HG03521 (cell line): Measurements from ENCODE around the gene CDH18.

Source experiments
- ATAC-seq: cut with Tn5 transposase; IDR thresholded peaks from one replicate; pipeline ENCODE4 v1.9.1; 2021; ENCODE audit warnings: mild to moderate bottlenecking, moderate library complexity; ENCODE audit not compliant: unreplicated experiment

Gene CDH18

GRCh38 chr5:19930451-19930850, 57.5 kb downstream of the CDH18 start:
- ATAC-seq, result no peak

- no peak for ATAC-seq
These were observed 59.2 kb downstream of the CDH18 start for GRCh38 chr5:19928562-19929421.

DNA sequence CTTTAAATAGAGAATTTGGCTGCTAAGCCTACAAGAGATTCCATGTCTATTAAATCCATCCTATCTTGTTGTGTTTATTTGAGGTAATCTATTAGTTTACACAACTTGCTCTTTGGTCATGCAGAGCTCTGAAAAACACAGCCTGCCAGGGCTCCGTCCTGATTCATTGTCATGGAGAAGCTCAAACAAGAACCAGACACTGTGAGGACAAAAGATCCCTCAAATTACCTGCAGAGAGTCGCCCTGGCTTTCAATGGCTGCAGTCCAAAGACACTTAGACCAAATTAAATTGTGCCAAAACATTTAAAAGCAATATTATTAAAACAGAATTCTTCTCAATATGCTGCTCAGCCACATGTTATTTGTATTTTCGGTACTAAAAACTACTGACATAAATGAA, 60.1 kb downstream of the CDH18 start:
- ATAC-seq, result no peak

DNA sequence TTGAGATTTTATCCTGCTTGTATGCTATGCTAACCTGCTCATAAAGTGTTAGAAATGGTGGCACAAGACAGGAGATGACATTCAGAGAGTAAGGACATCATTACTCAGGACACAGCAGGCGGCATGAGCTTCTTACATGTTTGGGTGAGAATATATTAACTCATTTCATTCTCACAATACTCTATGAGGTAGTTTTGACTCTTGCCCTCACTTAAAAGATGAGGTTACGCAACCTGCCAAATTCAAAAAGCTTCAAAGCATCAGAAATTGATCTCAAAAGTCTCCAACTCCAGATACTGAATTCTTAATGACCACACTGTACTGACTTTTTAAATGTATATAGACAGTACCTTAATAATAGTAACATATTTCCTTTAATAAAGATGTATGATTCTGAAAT, 60.8 kb downstream of the CDH18 start:
- no peak for ATAC-seq

DNA sequence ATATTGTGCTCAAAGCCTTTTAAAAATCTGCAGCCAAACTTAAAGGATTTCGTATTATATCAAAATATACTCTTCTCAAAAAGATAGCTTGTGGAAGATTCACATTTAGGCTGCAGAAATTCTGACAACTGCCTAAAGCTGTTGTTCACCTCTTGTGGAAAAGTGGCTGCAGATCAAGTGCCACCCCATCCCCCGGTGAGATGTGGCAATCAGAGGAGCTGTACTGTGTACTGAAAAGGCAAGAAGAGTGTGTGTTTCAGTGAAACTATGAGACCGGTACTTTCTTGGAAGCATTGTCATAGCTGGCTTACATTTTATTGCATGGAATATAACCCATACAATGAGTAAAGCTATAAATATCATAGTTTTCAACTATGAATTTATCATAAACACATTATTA, 64.3 kb downstream of the CDH18 start:
- no peak for ATAC-seq

GRCh38 chr5:19920761-19921160, 67.2 kb downstream of the CDH18 start:
- ATAC-seq, result no peak

DNA sequence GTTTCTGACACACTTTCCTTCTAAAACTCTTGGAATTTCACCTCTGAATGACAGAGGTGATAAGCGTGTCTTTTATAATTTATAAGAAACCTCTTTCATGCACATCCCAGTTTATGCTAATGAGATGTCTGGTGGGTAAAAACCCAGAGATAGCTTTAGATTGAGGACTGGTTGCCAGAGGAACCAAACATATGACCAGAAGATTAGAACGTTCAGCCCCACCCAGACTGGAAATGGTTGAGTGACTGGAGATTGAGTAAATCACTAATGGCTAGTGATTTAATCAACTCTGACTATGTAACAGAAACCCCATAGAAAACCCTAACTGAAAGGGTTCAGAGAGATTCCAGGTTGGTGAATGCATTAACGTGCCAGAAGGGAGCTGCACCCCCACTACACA, 69.2 kb downstream of the CDH18 start:
- ATAC-seq, result no peak

- no peak for ATAC-seq
These were observed 70.3 kb downstream of the CDH18 start for GRCh38 chr5:19917588-19918122.

DNA sequence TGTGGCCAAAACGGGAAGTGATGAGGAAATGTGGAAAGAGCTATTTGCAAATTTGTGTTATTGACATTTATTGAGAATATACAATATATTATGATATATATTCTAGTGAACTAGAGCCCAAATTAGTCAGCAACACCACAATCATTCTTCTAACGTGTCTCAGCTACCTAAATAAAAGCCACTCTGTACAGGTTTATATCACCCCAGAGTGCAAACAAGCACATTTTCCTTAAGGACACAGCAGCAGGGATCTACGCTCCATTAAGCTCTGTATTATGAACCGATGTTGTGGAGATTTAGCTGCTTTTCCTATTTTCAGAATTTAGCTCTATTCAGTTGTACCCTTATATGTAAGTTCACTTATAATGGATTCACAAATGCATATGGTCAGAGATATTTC, 77.9 kb downstream of the CDH18 start:
- ATAC-seq, result no peak

- ATAC-seq, result no peak
These were observed 83.2 kb downstream of the CDH18 start for GRCh38 chr5:19904766-19905165.

DNA sequence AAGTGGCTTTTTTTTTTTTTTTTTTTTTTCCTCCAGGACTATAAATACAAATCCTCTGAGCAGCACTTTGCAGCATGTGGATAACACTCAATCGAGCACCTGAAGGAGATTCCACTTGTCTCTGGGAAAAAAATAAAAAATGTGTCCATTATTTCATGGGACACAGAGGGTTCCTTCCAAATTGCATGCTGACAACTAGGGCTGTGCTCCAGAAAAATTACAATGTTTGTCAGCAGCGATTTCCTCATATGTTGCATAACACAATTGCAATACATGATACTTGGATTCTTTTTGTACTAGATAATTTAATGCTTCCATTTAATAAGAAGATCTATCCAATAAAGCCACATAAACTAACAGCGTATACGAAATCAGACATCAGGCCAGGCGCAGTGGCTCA, 84.4 kb downstream of the CDH18 start:
- no peak for ATAC-seq

GRCh38 chr5:19902316-19902934, 85.6 kb downstream of the CDH18 start:
- ATAC-seq, result no peak

DNA sequence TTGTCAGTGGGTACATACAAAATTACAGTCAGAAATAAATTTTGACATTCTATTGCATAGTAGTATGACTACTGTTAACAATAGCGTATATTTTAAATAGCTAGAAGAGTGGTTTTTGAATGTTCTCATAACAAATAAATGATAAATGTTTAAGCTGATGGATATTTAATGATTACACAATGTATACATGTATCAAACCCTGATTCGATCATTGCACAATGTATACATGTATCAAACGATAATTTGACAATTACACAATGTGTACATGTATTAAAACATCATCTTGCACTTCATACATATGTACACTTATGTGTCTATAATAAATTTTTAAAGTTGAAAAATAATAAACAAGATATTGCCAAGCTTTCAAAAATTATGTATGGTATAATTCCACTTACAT, 87.7 kb downstream of the CDH18 start:
- no peak for ATAC-seq

DNA sequence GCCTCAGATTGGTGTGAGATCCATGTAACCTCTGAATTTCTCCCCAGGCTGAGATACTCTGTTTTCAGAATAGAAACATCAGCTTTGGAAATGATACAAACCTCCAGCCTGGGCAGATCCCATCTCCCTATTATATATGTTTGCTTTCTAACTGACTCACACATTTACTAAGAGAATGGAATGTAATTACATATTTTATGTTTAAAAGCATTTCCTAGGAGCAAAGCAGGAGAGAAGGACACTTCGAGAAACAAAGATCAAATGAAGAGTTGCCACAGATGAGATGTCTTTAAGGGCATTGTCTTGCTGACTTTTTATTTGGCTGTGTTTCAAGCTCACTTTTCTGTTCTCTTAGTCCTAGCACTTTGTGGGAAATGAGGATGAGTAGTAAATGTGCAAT, 96.3 kb downstream of the CDH18 start:
- ATAC-seq, result no peak

DNA sequence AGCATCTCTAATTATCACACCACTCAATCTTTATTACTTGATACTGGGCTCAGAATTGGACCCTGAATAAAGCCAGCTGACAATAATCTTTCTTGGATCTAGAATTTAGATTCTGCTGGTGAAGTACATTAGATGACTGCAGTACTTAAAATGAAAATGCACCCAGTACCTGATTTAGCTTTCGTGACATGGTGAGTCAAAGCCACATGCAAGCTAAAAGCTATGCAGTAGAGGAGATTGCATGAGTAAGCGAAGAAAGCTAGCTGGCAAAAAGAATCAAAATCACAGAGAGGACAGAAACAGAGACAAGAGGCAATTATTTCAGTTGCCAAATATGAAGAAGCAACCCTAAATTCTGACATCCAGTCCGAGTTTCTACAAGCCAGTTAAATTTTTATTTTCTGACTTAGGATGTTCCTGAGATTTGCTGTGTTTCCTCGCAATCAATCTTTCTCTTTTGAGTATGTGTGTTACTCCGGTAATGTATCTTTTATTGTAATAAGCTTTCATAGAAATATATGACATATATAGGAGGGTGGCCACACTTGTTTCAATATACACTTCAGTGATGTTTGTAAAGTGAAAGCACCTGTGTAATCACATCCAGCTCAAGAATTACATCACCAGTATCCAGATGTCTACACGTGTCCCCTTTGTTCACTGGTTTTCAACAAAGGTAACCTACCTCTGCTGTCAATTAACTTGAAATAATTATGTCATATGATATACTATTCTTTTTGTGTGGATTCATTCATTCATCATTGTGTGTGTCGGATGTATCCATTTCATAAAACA, 101.7 kb downstream of the CDH18 start:
- ATAC-seq, result no peak

GRCh38 chr5:19885040-19885824, 102.8 kb downstream of the CDH18 start:
- no peak for ATAC-seq

GRCh38 chr5:19880859-19881436, 107.1 kb downstream of the CDH18 start:
- ATAC-seq, result no peak

DNA sequence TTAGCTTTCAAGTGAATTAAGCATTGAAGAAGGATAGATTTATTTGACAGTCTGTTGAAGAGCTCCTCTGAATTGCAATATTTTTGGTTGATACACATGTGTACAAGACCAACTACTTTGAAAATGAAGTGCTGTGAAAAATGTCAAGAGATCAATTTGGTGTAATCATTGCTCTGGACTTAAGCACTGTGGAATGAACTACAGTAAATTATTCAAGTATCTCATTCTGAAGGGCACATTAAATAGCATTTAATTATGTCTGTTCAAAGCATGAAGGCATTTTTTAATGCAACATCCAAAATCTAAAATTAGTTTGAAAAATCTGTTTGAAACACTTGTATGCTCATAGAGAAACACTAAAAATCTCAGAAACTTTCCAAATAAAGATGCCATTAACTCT, 107.5 kb downstream of the CDH18 start:
- ATAC-seq, result no peak

DNA sequence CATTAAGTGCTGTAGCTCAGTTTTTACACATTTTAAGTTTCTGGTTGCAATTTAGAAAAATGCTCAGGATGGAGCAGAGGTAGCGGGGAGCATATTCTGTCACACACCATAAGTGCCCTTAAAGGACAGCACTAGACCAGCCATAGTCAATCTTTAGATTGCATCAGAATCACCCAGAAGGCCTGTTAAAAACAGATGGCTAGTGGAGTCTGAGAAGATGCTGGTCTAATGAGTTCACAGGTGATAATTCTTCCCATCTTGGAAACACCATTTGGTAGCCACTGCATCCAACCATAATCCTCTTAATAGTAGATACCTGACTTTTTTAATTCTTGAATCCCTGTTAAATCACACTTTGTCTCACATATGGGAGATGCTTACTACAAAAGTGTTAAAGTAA, 113.2 kb downstream of the CDH18 start:
- ATAC-seq, result no peak

GRCh38 chr5:19866090-19866450, 121.9 kb downstream of the CDH18 start:
- no peak for ATAC-seq
